ENCODE measurements around the gene MACROD1.

Gene MACROD1

DNA sequence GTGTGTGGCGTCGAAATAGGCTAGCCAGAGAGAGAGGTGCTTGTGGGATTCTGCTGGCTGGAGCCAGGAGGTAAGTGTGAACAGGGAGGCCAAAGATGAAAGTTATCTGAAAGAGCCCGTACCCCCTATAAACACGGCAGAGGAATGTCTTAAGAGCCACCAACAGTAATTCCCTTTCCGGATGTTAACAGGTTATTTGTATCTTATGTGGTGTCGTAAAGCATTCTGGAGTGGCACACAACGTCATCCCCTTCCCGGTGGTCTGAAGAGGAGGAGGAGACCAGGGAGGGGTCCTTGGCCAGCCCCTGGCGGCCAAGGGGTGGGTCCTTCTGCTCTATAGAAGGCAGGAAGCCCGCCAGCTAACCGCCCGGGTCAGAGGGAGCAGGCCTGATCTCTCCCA is 39.5 kb downstream of the MACROD1 start:
- ATAC-seq (ENCODE audit: low read depth) (no peak), DNase-seq (ENCODE audit: low spot score) (no peak)
- no peak for TF ChIP-seq CTCF (IDR thresholded peaks at IDR 0.05; ENCODE audit: poor library complexity, severe bottlenecking)
- H3K9me3 ChIP-seq (ENCODE audit: severe bottlenecking): no peaks in the 10 kb centered on the region
- H3K27ac ChIP-seq (ENCODE audit: poor library complexity, severe bottlenecking): no peak overlapping the region
- no peaks in the 10 kb centered on the region for H3K27me3 ChIP-seq (ENCODE audit: insufficient read depth, poor library complexity, severe bottlenecking)
- peaks cover 10% of the 10 kb centered on the region for H3K4me1 ChIP-seq (ENCODE audit: insufficient read depth, poor library complexity, severe bottlenecking)
- H3K36me3 ChIP-seq (ENCODE audit: low read depth): no peaks in the 10 kb centered on the region
- no peak overlapping the region for H3K4me3 ChIP-seq (ENCODE audit: severe bottlenecking)

DNA sequence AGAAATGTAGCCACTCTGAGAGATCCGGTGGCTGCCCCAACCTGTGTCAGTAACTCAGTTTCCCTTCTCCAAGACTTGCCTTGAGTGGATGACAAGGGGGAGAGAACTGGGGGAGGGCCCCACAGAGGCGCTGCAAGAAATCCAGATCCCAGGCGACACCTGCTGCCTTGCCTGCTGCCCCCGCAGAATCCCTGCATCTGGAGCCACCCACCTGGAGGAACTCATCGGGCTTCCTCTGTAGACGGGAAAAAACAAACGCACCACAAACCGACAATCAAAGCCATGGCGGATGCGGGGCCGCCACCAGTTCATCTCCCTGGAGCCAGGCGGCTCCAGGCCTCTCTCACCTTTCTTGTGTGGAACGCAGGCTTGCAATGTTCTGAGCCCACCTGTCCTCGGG is 40.2 kb downstream of the MACROD1 start:
- no peak for ATAC-seq (ENCODE audit: low read depth)
- H3K27ac ChIP-seq (ENCODE audit: poor library complexity, severe bottlenecking): no peak overlapping the region
- H3K9me3 ChIP-seq (ENCODE audit: severe bottlenecking): no peaks in the 10 kb centered on the region
- H3K27me3 ChIP-seq (ENCODE audit: insufficient read depth, poor library complexity, severe bottlenecking): no peaks in the 10 kb centered on the region
- H3K36me3 ChIP-seq (ENCODE audit: low read depth): no peaks in the 10 kb centered on the region
- H3K4me3 ChIP-seq (ENCODE audit: severe bottlenecking): no peak overlapping the region
- peaks cover 14% of the 10 kb centered on the region for H3K4me1 ChIP-seq (ENCODE audit: insufficient read depth, poor library complexity, severe bottlenecking)
- no peak for TF ChIP-seq CTCF (IDR thresholded peaks at IDR 0.05; ENCODE audit: poor library complexity, severe bottlenecking)
- DNase-seq (ENCODE audit: low spot score): no peak

DNA sequence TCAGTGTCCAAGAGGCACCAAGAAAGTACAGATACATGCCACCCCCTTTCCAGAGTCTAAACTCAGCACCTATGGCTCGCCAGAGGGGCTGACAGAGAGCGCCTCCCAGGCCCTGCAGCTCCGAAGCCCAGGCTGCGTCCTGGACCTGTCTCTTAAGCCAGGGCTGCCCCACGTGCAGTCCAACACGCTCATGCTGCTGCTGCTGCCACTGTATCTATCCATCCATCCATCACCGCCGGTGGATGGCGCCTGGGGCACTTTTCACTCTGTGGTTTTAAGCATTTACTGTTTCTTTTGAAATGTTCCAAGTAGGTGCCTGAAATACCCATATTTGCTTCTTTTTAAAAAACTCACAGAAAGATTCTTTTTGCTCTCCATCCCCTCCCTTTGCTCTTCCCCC is 41.8 kb downstream of the MACROD1 start:
- Histone ChIP-seq H3K9me3 (ENCODE audit: severe bottlenecking) (no peaks in the 10 kb centered on the region), H3K4me1 (ENCODE audit: insufficient read depth, poor library complexity, severe bottlenecking) (peaks cover 14% of the 10 kb centered on the region), H3K4me3 (ENCODE audit: severe bottlenecking) (no peak overlapping the region), H3K36me3 (ENCODE audit: low read depth) (no peaks in the 10 kb centered on the region), H3K27ac (ENCODE audit: poor library complexity, severe bottlenecking) (no peak overlapping the region), H3K27me3 (ENCODE audit: insufficient read depth, poor library complexity, severe bottlenecking) (no peaks in the 10 kb centered on the region)
- ATAC-seq (ENCODE audit: low read depth): no peak
- DNase-seq (ENCODE audit: low spot score): no peak
- peak; percentile 10 for TF ChIP-seq CTCF (IDR thresholded peaks at IDR 0.05; ENCODE audit: poor library complexity, severe bottlenecking)

DNA sequence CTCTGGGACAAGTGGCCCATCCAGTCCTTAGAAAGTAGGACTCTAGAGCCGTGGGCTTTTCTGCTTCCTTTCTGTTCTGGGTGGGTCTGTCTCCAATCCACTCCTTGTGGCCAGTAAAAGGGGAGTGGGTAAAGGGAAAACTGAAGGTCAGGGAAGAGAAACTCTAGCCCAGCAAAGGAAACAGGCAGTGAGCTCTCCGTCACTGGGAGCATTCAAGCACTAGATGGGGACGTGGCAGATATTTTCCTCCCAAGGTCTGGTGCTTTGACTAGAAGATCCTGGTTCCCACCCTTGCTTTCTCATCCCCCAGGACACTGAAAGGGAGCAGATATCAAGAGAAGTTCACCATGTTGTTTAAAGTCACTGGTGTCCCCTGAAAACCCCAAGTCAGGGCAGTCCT is 42.2 kb downstream of the MACROD1 start:
- Histone ChIP-seq H3K4me3 (ENCODE audit: severe bottlenecking) (no peak overlapping the region), H3K9me3 (ENCODE audit: severe bottlenecking) (no peaks in the 10 kb centered on the region), H3K27me3 (ENCODE audit: insufficient read depth, poor library complexity, severe bottlenecking) (no peaks in the 10 kb centered on the region), H3K4me1 (ENCODE audit: insufficient read depth, poor library complexity, severe bottlenecking) (peaks cover 14% of the 10 kb centered on the region), H3K27ac (ENCODE audit: poor library complexity, severe bottlenecking) (no peak overlapping the region), H3K36me3 (ENCODE audit: low read depth) (no peaks in the 10 kb centered on the region)
- ATAC-seq (ENCODE audit: low read depth) (no peak), DNase-seq (ENCODE audit: low spot score) (no peak)
- TF ChIP-seq CTCF (IDR thresholded peaks at IDR 0.05; ENCODE audit: poor library complexity, severe bottlenecking): no peak

DNA sequence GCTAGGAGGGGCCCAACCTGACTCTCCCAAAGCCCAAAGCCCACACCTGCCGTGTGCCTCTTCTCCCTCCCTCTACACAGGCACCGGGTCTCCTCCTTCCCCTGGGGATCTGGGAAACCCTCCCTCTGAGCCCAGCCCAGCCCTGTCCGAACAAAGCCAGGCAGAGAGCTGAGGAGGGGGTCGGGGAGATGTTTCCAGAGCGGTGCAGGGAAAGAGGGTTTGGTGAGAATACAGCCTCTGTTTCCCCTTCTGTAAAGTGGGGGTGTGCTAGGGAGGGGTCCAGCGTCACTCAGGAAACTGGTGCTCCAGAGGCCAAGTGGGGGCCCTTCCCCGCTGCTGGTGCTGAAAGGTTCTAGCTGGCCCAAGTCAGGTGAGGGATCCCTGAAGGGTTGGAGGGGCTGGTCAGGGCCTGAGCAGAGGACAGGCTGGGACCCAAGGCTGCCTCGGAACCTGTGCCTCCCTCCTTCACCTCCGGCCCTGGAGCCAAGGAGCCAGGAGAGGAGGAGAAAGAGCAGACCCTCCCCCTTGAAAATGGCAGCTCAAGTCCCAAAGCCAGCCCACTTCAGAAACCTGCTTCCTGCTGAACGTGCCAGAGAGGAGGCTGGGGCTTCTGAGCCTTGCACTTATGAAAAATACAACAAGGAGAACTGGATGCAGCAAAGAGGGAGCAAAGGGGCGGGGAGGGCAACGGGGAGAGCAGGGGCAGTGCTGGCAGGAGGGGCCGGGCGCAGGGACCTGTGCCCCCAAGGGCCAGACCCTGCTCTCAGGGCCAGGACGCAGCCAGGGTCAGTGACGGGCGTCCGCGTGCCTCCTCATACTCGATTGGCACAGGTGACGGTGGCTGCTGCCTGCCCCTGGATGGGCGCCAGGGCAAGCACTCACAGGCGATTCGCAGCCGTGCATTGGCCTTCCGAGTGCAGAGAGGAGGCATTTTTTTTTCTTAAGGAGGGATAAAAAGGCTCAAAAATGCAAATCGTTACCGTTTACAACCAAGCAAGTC is 43.2 kb downstream of the MACROD1 start:
- DNase-seq (ENCODE audit: low spot score): no peak
- H3K9me3 ChIP-seq (ENCODE audit: severe bottlenecking): no peaks in the 10 kb centered on the region
- no peak overlapping the region for H3K4me3 ChIP-seq (ENCODE audit: severe bottlenecking)
- no peaks in the 10 kb centered on the region for H3K36me3 ChIP-seq (ENCODE audit: low read depth)
- peak overlapping the region; percentile 71 for H3K27ac ChIP-seq (ENCODE audit: poor library complexity, severe bottlenecking)
- no peak for ATAC-seq (ENCODE audit: low read depth)
- H3K27me3 ChIP-seq (ENCODE audit: insufficient read depth, poor library complexity, severe bottlenecking): no peaks in the 10 kb centered on the region
- peaks cover 14% of the 10 kb centered on the region for H3K4me1 ChIP-seq (ENCODE audit: insufficient read depth, poor library complexity, severe bottlenecking)
- no peak for TF ChIP-seq CTCF (IDR thresholded peaks at IDR 0.05; ENCODE audit: poor library complexity, severe bottlenecking)
